HCT116 (cell line): ENCODE data around the gene RIT2. TPM values are rescaled to one million over a fixed set of nuclear protein-coding genes. Genes with fewer than 3 reads are reported as not detected.
"Not testable (repeated sequence)": the region's sequence is repeated elsewhere in the genome, so short reads cannot be mapped to it uniquely, and the experiment has no call there.

ENCODE experiments used
- ATAC-seq: fragments of 200-7000 bp; cut with Tn5 transposase; 2 replicates; pipeline ENCODE4 v1.9.1; 2020; ENCODE audit warnings: mild to moderate bottlenecking, moderate library complexity
- BruUV-seq: library from RNA; stranded (reverse); fragments of 400-500 nt; replicated peaks from 2 replicates; lab custom pipeline; 2021; lab: Mats Ljungman, UMichigan
- CTCF ChIA-PET: fragments of 300-600 bp; sonication (Branson Sonifier 250); formaldehyde crosslinking; loops from one replicate; lab custom pipeline; 2021; ENCODE audit warnings: antibody characterized with exemption; lab: Charles Lee
- POLR2A ChIA-PET: fragments of 300-600, 350-600 bp; sonication (Branson Sonifier 250); formaldehyde crosslinking; loops from one replicate; lab custom pipeline; 2021; ENCODE audit warnings: antibody characterized with exemption; lab: Charles Lee
- RAD21 ChIA-PET, 2 experiments: fragments of 300-600 bp; sonication (Branson Sonifier 250); formaldehyde crosslinking; loops; one replicate each; lab custom pipeline; 2023; ENCODE audit warnings: low total read pairs in 2 of 2; ENCODE audit not compliant: uncharacterized antibody in 2 of 2, unreplicated experiment in 2 of 2, low non-redundant PET in 1 of 2; lab: Charles Lee
- DNase-seq: peaks from one replicate; pipeline ENCODE4 v3.0.0-alpha.2; 2010; ENCODE audit warnings: low read depth, low spot score
- H2AFZ ChIP-seq: fragments of 200-600 bp; shearing (Covaris generic), sonication (generic); 2 replicates; pipeline ENCODE4 v1.6.1; 2017; ENCODE audit warnings: low read depth, mixed run types, mixed read lengths, antibody characterized with exemption, low read length; ENCODE audit not compliant: poor library complexity, severe bottlenecking
- H3K27ac ChIP-seq: 2 replicates; pipeline ENCODE4 v1.5.1; 2012; ENCODE audit warnings: low read depth, low read length
- H3K27me3 ChIP-seq: fragments of 200-600 bp; sonication (generic); 2 replicates; pipeline ENCODE4 v1.6.1; 2016; ENCODE audit warnings: mixed run types, low read length, mixed read lengths; ENCODE audit not compliant: insufficient read depth
- H3K36me3 ChIP-seq, 2 experiments: fragments of 200-500 bp in 1 of 2; fragments of 200-600 bp in 1 of 2; sonication (Bioruptor generic) in 1 of 2; sonication (generic) in 1 of 2; 2 replicates each; pipeline versions ENCODE4 v1.5.1 to v1.6.1; 2014 to 2016; ENCODE audit warnings: low read length in 2 of 2, inconsistent platforms in 1 of 2, mixed read lengths in 1 of 2, mixed run types in 1 of 2; ENCODE audit not compliant: insufficient read depth in 2 of 2, control insufficient read depth in 1 of 2
- H3K4me1 ChIP-seq, 2 experiments: fragments of 200-600 bp in 1 of 2; sonication (generic) in 1 of 2; 2 replicates each; pipeline versions ENCODE4 v1.5.1 to v1.6.1; 2012 to 2017; ENCODE audit warnings: low read length in 2 of 2, inconsistent platforms in 1 of 2, mild to moderate bottlenecking in 1 of 2, mixed read lengths in 1 of 2, mixed run types in 1 of 2, moderate library complexity in 1 of 2; ENCODE audit not compliant: insufficient read depth in 2 of 2, control insufficient read depth in 1 of 2
- H3K4me2 ChIP-seq: fragments of 200-600 bp; sonication (generic); 2 replicates; pipeline ENCODE4 v1.6.1; 2017; ENCODE audit warnings: mixed run types, low read length, mixed read lengths
- H3K4me3 ChIP-seq, 2 experiments: fragments of 200-600 bp in 1 of 2; sonication (generic) in 1 of 2; replicated peaks in 1 of 2; 2 replicates each; pipeline ENCODE4 v1.5.1; 2011 to 2016; ENCODE audit warnings: low read length in 2 of 2, control low read depth in 1 of 2, low read depth in 1 of 2, mild to moderate bottlenecking in 1 of 2, mixed read lengths in 1 of 2, mixed run types in 1 of 2
- H3K79me2 ChIP-seq: fragments of 200-600 bp; sonication (generic); 2 replicates; pipeline ENCODE4 v1.6.1; 2017; ENCODE audit warnings: mild to moderate bottlenecking, mixed run types, low read length, moderate library complexity, mixed read lengths; ENCODE audit not compliant: insufficient read depth
- H3K9ac ChIP-seq: fragments of 200-600 bp; sonication (generic); 2 replicates; pipeline ENCODE4 v1.6.1; 2016; ENCODE audit warnings: low read length, mixed read lengths
- H3K9me2 ChIP-seq: fragments of 200-600 bp; sonication (generic), shearing (Covaris generic); 2 replicates; pipeline ENCODE4 v1.6.1; 2017; ENCODE audit warnings: mixed run types, mild to moderate bottlenecking, moderate library complexity; ENCODE audit not compliant: insufficient read depth
- H3K9me3 ChIP-seq, 2 experiments: fragments of 200-500 bp in 1 of 2; fragments of 200-600 bp in 1 of 2; sonication (Bioruptor generic) in 1 of 2; sonication (generic) in 1 of 2; 2 replicates each; pipeline ENCODE4 v1.6.1; 2014 to 2017; ENCODE audit warnings: low read length in 2 of 2, mixed read lengths in 2 of 2, inconsistent platforms in 1 of 2, low read depth in 1 of 2, mild to moderate bottlenecking in 1 of 2, mixed run types in 1 of 2, moderate library complexity in 1 of 2; ENCODE audit not compliant: control insufficient read depth in 1 of 2, insufficient read depth in 1 of 2
- H4K20me1 ChIP-seq: fragments of 200-600 bp; sonication (generic), shearing (Covaris generic); 2 replicates; pipeline ENCODE4 v1.6.1; 2017; ENCODE audit warnings: mixed run types, mild to moderate bottlenecking, moderate library complexity; ENCODE audit not compliant: insufficient read depth
- SP1 ChIP-seq: IDR thresholded peaks from 2 replicates; pipeline ENCODE4 v1.6.1; 2012; ENCODE audit warnings: low read depth
- TCF7L2 ChIP-seq: IDR thresholded peaks from 2 replicates; pipeline ENCODE4 v1.7.0; 2011; ENCODE audit warnings: borderline replicate concordance, inconsistent platforms; ENCODE audit not compliant: insufficient read depth, insufficient read length; ENCODE audit errors: extremely low read depth
- YY1 ChIP-seq: IDR thresholded peaks from 2 replicates; pipeline ENCODE4 v1.6.1; 2011; ENCODE audit warnings: low read length, low read depth, moderate library complexity, mild to moderate bottlenecking; ENCODE audit not compliant: insufficient replicate concordance; ENCODE audit errors: extremely low read depth
- intact Hi-C: fragments of 100-400 bp; cut with micrococcal nuclease; formaldehyde crosslinking; loops from 2 replicates; pipeline ENCODE4 v1.10.0; 2022
- total RNA-seq: library from RNA; stranded (reverse); gene quantifications from one replicate; pipeline ENCODE4 v1.2.1, GENCODE V29; 2021; ENCODE audit not compliant: unreplicated experiment

The RIT2 gene
- total RNA-seq, 1 experiment from 2014 or later, result not detected

DNA sequence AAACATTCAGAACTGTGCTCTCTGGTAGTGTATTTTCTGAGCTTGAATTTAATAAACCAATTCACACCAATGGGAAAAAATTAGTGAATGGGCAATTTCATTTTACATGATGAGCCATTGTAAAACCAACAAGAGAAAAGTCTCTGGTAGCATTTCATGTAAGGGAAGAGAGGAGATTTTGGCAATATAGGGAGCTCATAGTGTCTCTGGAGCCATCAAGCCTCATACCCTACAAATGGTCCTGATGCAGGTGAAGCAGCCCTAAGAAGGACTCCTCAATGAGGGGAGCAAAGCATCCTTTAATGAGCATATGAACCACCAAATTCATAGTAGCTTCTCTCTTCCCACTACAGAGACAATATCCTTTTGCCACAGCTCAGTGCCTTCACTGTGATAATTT is 373.0 kb downstream of the RIT2 start:
- Histone ChIP-seq H2AFZ (no peak overlapping the region), H3K27ac (no peak overlapping the region), H4K20me1 (no peaks in the 10 kb centered on the region), H3K79me2 (no peaks in the 10 kb centered on the region), H3K9me3 (peaks cover 0 to 2% of the 10 kb centered on the region in 2 experiments; a peak in 2 of 4 replicates), H3K4me2 (no peak overlapping the region), H3K36me3 (no peaks in the 10 kb centered on the region), H3K4me1 (no peaks in the 10 kb centered on the region), H3K9ac (no peak overlapping the region), H3K4me3 (no peak overlapping the region), H3K27me3 (no peaks in the 10 kb centered on the region), H3K9me2 (no peaks in the 10 kb centered on the region)
- ATAC-seq (no peak), DNase-seq (no peak)
- POLR2A ChIA-PET, result no interaction called here
- intact Hi-C loops, result no loop called here
- BruUV-seq, result no TSS peak
- TF ChIP-seq TCF7L2, result no peak
- TF ChIP-seq YY1, result no peak
- no peak for TF ChIP-seq SP1
- CTCF ChIA-PET, result no interaction called here
- RAD21 ChIA-PET, result no interaction called here

DNA sequence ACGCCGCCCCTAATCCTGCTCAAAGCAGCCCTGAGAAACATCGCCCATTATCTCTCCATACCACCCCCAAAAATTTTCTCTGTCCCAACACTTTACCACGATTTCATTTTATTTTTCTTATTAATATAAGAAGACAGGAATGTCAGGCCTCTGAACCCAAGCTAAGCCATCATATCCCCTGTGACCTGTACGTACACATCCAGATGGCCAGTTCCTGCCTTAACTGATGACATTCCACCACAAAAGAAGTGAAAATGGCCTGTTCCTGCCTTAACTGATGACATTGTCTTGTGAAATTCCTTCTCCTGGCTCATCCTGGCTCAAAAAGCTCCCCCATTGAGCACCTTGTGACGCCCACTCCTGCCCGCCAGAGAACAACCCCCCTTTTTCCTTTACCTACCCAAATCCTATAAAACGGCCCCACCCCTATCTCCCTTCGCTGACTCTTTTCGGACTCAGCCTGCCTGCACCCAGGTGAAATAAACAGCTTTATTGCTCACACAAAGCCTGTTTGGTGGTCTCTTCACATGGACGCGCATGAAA is 373.6 kb downstream of the RIT2 start:
- RAD21 ChIA-PET, BruUV-seq, H4K20me1 ChIP-seq, H3K4me1 ChIP-seq, H3K79me2 ChIP-seq, ATAC-seq, H3K9me2 ChIP-seq, DNase-seq, H2AFZ ChIP-seq, CTCF ChIA-PET, H3K36me3 ChIP-seq, POLR2A ChIA-PET, H3K4me2 ChIP-seq, H3K9me3 ChIP-seq, intact Hi-C loops, H3K4me3 ChIP-seq, H3K27ac ChIP-seq, H3K27me3 ChIP-seq, H3K9ac ChIP-seq: not testable (repeated sequence)

DNA sequence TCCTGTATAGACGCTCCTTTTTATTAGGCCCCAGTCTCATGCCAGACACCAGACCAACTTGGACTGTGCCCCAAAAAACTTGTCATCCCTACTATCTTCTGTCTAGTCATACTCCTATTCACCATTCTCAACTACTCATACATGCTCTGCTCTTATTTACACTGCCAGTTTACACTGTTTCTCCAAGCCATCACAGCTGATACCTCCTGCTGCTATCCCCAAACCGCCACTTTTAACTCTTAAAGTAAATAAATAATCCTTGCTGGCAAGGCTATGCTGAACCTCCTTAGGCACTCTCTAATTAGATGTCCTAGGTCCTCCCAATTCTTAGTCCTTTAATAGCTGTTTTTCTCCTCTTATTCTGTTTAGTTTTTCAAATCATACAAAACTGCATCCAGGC is 374.2 kb downstream of the RIT2 start:
- H3K4me1 ChIP-seq, H3K4me3 ChIP-seq, H3K9ac ChIP-seq, H3K27me3 ChIP-seq, POLR2A ChIA-PET, intact Hi-C loops, H3K36me3 ChIP-seq, H3K27ac ChIP-seq, RAD21 ChIA-PET, H2AFZ ChIP-seq, H4K20me1 ChIP-seq, H3K9me2 ChIP-seq, H3K4me2 ChIP-seq, H3K9me3 ChIP-seq, H3K79me2 ChIP-seq, BruUV-seq, DNase-seq, CTCF ChIA-PET, ATAC-seq: not testable (repeated sequence)
